Measurements from ENCODE around the gene LAMB4.

Gene LAMB4

DNA sequence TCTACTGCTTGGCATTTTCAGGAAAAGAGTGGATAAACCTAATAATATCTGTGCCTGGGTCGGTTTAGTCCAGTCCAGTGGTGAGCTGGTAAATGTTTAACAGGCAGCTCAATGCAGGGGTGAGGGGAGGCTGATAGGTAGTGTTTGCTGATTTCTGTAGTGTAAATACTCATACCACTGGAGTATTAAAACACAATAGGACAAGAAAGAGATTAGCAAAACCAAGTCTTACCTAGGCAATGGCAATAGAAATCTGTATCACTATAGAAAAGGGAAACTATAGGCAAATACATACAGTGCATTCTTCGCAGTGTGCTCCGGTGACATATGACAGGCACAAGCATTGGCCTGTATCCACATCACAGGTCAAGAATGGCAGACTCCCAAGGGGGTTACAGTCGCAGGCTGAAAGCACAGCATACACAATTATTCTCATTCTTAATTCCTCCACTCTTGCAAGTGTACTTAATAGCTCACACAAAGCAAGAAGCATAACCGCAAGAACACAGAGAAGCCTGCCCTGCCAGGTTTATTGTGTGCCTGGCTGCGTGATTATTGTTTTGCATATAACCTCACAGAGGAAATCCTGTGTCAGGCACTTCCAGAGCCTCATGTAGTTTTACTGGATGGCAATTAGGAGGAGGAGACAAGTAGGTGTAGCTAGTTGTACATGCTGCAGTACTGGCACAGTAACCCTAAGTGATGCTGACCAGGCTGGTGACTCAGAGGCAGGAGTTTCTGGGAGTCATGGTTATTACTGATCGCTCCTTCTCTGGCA is 35.0 kb downstream of the LAMB4 start:
- TF ChIP-seq, protein P1, sequence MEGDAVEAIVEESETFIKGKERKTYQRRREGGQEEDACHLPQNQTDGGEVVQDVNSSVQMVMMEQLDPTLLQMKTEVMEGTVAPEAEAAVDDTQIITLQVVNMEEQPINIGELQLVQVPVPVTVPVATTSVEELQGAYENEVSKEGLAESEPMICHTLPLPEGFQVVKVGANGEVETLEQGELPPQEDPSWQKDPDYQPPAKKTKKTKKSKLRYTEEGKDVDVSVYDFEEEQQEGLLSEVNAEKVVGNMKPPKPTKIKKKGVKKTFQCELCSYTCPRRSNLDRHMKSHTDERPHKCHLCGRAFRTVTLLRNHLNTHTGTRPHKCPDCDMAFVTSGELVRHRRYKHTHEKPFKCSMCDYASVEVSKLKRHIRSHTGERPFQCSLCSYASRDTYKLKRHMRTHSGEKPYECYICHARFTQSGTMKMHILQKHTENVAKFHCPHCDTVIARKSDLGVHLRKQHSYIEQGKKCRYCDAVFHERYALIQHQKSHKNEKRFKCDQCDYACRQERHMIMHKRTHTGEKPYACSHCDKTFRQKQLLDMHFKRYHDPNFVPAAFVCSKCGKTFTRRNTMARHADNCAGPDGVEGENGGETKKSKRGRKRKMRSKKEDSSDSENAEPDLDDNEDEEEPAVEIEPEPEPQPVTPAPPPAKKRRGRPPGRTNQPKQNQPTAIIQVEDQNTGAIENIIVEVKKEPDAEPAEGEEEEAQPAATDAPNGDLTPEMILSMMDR (IDR thresholded peaks at IDR 0.05), result no peak

DNA sequence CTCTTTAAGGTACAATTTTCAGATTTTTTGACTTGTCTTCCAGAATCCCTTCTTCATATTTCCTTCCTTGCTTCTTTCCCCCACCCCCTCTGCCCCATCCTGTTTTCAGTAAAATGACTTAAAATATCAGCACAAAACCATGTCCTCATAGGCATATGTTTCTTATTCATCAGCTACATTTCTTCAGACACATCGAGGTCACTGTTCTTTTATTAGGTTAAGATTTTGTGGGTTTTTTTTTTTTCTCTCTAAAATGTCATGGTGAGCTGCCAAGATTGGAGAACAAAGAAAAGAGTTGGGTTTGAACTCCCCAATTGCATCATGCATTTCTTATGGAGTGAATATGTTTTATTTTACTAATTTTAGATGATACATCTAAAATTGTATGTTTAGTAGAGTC is 35.8 kb downstream of the LAMB4 start:
- TF ChIP-seq, protein P1 (IDR thresholded peaks at IDR 0.05), result no peak

DNA sequence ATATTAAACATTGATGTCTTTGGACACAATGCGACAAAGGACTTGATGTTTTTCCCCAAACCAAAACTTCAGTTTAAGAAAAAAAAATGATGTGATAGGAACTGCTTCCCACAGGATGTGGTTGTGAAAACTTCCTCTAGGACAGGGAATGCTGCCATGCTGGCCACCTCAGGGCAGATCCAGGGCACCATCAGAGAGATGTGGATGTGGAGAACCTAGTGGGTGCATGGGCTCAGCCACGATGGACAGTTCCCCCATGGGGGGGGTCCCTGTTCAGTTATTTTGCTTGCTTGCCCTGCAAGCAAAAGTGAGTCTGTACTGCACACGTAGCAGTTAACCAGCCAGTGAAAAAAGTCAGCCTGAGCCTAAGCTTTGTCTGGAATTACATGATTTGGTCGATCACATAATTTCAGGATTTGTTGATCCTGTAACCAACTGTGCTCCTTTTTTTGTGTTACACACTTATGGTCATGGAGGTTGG is 36.3 kb downstream of the LAMB4 start:
- TF ChIP-seq, protein P1 (IDR thresholded peaks at IDR 0.05), result no peak

DNA sequence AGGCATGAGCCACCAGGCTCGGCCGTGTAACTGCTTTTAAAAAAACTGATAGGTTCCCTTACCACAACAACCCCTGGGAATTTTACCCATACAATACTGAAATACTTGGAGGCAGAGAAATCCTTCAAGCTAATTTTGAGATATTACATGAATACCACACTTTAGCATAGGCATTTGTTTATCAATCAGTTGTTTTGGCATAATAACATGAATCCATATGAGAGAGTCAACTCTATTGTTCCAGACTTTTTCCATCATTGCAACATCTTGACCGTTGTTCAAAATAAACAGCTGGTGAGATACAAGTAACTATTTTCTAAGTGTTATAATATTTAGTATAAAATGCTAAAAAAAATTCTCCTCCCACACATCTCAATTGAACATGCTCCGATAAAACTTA is 36.8 kb downstream of the LAMB4 start:
- TF ChIP-seq, protein P1 (IDR thresholded peaks at IDR 0.05), result no peak

DNA sequence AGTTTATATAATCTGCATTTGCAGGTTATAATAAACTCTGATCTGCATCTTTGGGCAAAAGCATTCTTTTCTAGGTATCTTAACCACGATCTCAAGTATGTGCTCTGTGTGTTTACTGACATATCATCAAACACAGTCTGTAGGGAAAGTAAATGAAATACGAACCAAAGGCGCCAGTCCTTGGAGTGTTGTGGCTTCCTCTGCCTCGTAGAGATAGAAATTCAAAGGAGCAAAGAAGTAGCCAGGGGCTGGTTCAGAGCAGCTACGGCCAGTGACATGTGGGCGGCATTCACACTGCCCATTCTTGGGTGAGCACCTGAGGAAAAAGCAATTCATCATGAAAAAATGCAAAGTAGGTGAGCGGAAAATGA is 38.7 kb downstream of the LAMB4 start:
- TF ChIP-seq, protein P1 (IDR thresholded peaks at IDR 0.05), result no peak

DNA sequence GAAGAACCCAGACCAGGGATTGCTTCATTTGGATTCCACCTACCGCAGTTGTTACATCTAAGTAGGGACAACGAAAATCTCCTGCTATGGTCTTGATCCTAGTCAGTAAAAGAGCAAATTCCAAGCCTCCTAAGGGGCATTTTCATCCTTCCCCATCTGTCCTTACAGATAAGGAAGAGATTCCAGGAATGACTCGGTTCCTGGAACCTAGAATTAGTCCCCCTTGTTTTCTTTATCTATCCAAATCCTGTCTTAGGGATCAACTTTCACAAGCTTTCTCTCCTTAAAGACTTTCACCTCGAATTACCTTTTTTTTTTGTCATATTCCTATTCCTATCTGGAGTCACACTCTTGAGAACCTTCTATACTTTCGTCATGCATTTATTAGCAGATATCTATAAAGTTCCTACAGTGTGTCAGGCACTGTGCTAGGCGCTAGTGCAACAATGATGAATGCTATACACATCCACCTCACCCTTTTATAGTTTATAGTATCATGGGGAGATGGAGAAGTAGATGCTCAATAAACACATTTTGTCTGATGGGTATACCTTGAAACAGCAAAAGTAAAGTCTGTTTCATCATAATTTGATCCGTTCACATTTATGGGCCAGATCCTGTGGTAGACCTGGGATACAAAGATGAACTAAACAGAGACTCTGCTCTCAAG is 39.2 kb downstream of the LAMB4 start:
- TF ChIP-seq, protein P1 (IDR thresholded peaks at IDR 0.05), result no peak

DNA sequence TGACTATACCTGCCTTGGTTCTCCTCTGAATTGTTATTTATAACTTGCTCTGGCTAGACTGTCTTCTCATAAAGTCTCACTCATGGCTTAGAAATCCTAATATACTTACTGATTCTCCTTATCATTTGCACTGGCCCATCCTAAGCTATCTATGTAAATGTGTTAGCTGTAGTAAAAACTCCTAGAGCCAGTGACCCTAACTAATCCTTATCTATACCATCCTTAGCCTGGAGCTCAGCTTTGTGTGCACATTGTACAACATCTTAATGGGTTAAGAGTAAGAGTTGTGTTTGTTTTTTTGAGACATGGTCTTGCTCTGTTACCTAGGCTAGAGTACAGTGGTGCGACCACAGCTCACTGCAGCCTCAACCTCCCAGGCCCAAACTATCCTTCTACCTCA is 40.8 kb downstream of the LAMB4 start:
- TF ChIP-seq, protein P1 (IDR thresholded peaks at IDR 0.05), result no peak
